Liver (tissue), 9 donors: Measurements from ENCODE around the gene FAM185A. TPM values are rescaled to one million over a fixed set of nuclear protein-coding genes. Genes with fewer than 3 reads are reported as not detected.

Experiments
- DNase-seq: peaks from one replicate; pipeline ENCODE4 v3.0.0-alpha.2; 2017; ENCODE audit warnings: low spot score
- H3K27ac ChIP-seq, 2 donors: one replicate each; pipeline ENCODE4 v1.7.0; 2013; ENCODE audit warnings: inconsistent platforms in 2 of 2, low read length in 2 of 2, control low read depth in 1 of 2, low read depth in 1 of 2, mild to moderate bottlenecking in 1 of 2
- H3K27me3 ChIP-seq, 4 donors: one replicate each; pipeline versions ENCODE4 v1.6.1 to v1.7.0; 2013; ENCODE audit warnings: low read length in 3 of 4, inconsistent platforms in 1 of 4, mild to moderate bottlenecking in 1 of 4, moderate library complexity in 1 of 4; ENCODE audit not compliant: control insufficient read depth in 4 of 4, insufficient read depth in 4 of 4
- H3K36me3 ChIP-seq, 4 donors: one replicate each; pipeline versions ENCODE4 v1.6.1 to v1.7.0; 2013; ENCODE audit warnings: low read length in 3 of 4, mild to moderate bottlenecking in 3 of 4, low read depth in 1 of 4, moderate library complexity in 1 of 4; ENCODE audit not compliant: control insufficient read depth in 4 of 4, insufficient read depth in 3 of 4
- H3K4me1 ChIP-seq, 4 donors: one replicate each; pipeline versions ENCODE4 v1.6.1 to v1.7.0; 2013; ENCODE audit warnings: low read length in 3 of 4, mild to moderate bottlenecking in 3 of 4, moderate library complexity in 1 of 4; ENCODE audit not compliant: control insufficient read depth in 4 of 4, insufficient read depth in 4 of 4
- H3K4me3 ChIP-seq, 3 donors: one replicate each; pipeline versions ENCODE4 v1.6.1 to v1.7.0; 2013; ENCODE audit warnings: low read length in 3 of 3, control low read depth in 1 of 3, low read depth in 1 of 3, mild to moderate bottlenecking in 1 of 3
- H3K9ac ChIP-seq, 2 donors: one replicate each; pipeline ENCODE4 v1.7.0; 2013; ENCODE audit warnings: low read length in 2 of 2, mild to moderate bottlenecking in 2 of 2, moderate library complexity in 2 of 2, control low read depth in 1 of 2, low read depth in 1 of 2
- H3K9me3 ChIP-seq, 4 donors: one replicate each; pipeline versions ENCODE4 v1.6.1 to v1.7.0; 2013; ENCODE audit warnings: low read length in 3 of 4; ENCODE audit not compliant: control insufficient read depth in 4 of 4
- ATF3 ChIP-seq: IDR thresholded peaks from 2 replicates; pipeline ENCODE4 v1.6.1; 2016; ENCODE audit warnings: antibody characterized with exemption
- FOXA2 ChIP-seq: IDR thresholded peaks from 2 replicates; pipeline ENCODE4 v1.6.1; 2016; ENCODE audit warnings: antibody characterized with exemption
- GABPA ChIP-seq, 2 donors: IDR thresholded peaks in 1 of 2; conservative IDR thresholded peaks in 1 of 2; 2 replicates each; pipeline ENCODE4 v1.6.1; 2016; ENCODE audit warnings: antibody characterized with exemption in 2 of 2, mild to moderate bottlenecking in 1 of 2, moderate library complexity in 1 of 2
- HNF4A ChIP-seq, 2 donors: conservative IDR thresholded peaks; 2 replicates each; pipeline ENCODE4 v1.6.1; 2016; ENCODE audit warnings: antibody characterized with exemption in 2 of 2, mild to moderate bottlenecking in 2 of 2
- HNF4G ChIP-seq: IDR thresholded peaks from 2 replicates; pipeline ENCODE4 v1.6.1; 2016; ENCODE audit warnings: antibody characterized with exemption
- JUND ChIP-seq, 2 donors: IDR thresholded peaks; 2 replicates each; pipeline ENCODE4 v1.6.1; 2016; ENCODE audit warnings: antibody characterized with exemption in 2 of 2
- MAX ChIP-seq: IDR thresholded peaks from 2 replicates; pipeline ENCODE4 v1.6.1; 2016; ENCODE audit warnings: antibody characterized with exemption
- NR2F2 ChIP-seq: IDR thresholded peaks from 2 replicates; pipeline ENCODE4 v1.6.1; 2016; ENCODE audit warnings: antibody characterized with exemption
- RAD21 ChIP-seq, 2 donors: IDR thresholded peaks; 2 replicates each; pipeline ENCODE4 v1.6.1; 2016; ENCODE audit warnings: antibody characterized with exemption in 2 of 2, mild to moderate bottlenecking in 2 of 2
- REST ChIP-seq: IDR thresholded peaks from 2 replicates; pipeline ENCODE4 v1.6.1; 2016; ENCODE audit warnings: antibody characterized with exemption, mild to moderate bottlenecking
- RXRA ChIP-seq, 2 donors: IDR thresholded peaks; 2 replicates each; pipeline ENCODE4 v1.6.1; 2017 to 2018; ENCODE audit warnings: antibody characterized with exemption in 2 of 2, mild to moderate bottlenecking in 1 of 2
- SP1 ChIP-seq: IDR thresholded peaks from 2 replicates; pipeline ENCODE4 v1.6.1; 2018; ENCODE audit warnings: antibody characterized with exemption, mild to moderate bottlenecking
- ZBTB33 ChIP-seq: IDR thresholded peaks from 2 replicates; pipeline ENCODE4 v1.6.1; 2016; ENCODE audit warnings: antibody characterized with exemption
- WGBS: extraction: QIAGEN DNeasy Blood & Tissue Kit; methylation state at CpG from one replicate; pipeline ENCODE4 v1.1.7; 2013; 5-methylcytosine and 5-hydroxymethylcytosine counted together
- polyA plus RNA-seq, 2 donors: library from polyadenylated mRNA; stranded (reverse) in 1 of 2; unstranded in 1 of 2; fragments of 200-250 nt in 1 of 2; fragments of >200 nt in 1 of 2; fragmentation: Nextera tagmentation in 1 of 2; extraction: Ambion mirVana in 1 of 2; gene quantifications; one replicate each; pipeline versions ENCODE4 v1.2.1 to v1.2.3, GENCODE V29; 2013 to 2015
- total RNA-seq, 2 donors: library from RNA; depleted of rRNA; stranded (reverse); fragments of >200 nt; gene quantifications; one replicate each; pipeline ENCODE4 v1.2.3, GENCODE V29; 2014
- donor health status: healthy.
- donor health status: healthy.
- donor health status: healthy.
- donor health status: healthy.
- donor health status: healthy.

The FAM185A gene
- total and polyA plus RNA-seq, 4 donors, result 6.3 to 20.7 (median 7.3) TPM

GRCh38 chr7:102834999-102835398 lies 86.2 kb downstream of the FAM185A start:
- 89% methylated on average over 1 of the region's 1 CpG for WGBS
- Histone ChIP-seq H3K4me1 (no peaks in the 10 kb centered on the region), H3K27ac (no peak overlapping the region), H3K4me3 (no peak overlapping the region), H3K36me3 (peaks cover 0 to 4% (median 2%) of the 10 kb centered on the region in 4 donors), H3K9ac (no peak overlapping the region), H3K9me3 (no peaks in the 10 kb centered on the region), H3K27me3 (no peaks in the 10 kb centered on the region)
- DNase-seq, result no peak
- TF ChIP-seq FOXA2 (no peak), MAX (no peak), HNF4A (conservative IDR thresholded peaks at IDR 0.05) (no peak), JUND (IDR thresholded peaks at IDR 0.05) (no peak), HNF4G (no peak), RAD21 (IDR thresholded peaks at IDR 0.05) (no peak), SP1 (no peak), REST (no peak), RXRA (IDR thresholded peaks at IDR 0.05) (no peak)

GRCh38 chr7:102836191-102836919 lies 87.6 kb downstream of the FAM185A start:
- 85% methylated on average over 6 of the region's 6 CpGs for WGBS
- Histone ChIP-seq H3K4me3 (no peak overlapping the region), H3K36me3 (peaks cover 0 to 3% (median 0%) of the 10 kb centered on the region in 4 donors), H3K4me1 (no peaks in the 10 kb centered on the region), H3K9me3 (no peaks in the 10 kb centered on the region), H3K27me3 (no peaks in the 10 kb centered on the region), H3K9ac (no peak overlapping the region), H3K27ac (no peak overlapping the region)
- no peak for DNase-seq
- TF ChIP-seq JUND (IDR thresholded peaks at IDR 0.05) (no peak), ZBTB33 (no peak), ATF3 (no peak), HNF4G (no peak), MAX (no peak), FOXA2 (no peak), GABPA (IDR thresholded peaks at IDR 0.05 in 1 of 2, conservative IDR thresholded peaks at IDR 0.05 in 1 of 2) (no peak), NR2F2 (no peak)
